ENCODE measurements around the gene NBAS.

DNA sequence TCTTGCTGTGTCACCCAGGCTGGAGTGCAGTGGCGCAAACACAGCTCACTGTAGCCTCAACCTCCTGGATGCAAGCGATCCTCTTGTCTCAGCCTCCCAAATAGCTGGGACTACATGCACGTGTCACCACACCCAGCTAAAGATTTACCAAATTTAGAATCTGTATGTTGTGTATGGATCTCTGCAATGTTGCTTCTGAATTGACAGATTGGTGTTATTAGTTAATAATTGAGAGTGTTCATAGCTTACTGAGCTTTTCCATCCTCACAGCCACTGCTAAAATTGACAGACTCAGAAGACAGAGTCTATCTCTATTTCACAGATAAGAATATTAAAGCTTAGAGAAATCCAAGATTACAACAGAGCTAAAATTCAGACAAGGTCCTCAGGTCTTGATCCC is 4.3 kb upstream of the NBAS start:
- TF ChIP-seq CTCF (IDR thresholded peaks at IDR 0.05; ENCODE audit: insufficient read depth, low read length, poor library complexity, severe bottlenecking) (no peak), EZH2phosphoT487 (conservative IDR thresholded peaks at IDR 0.05; ENCODE audit: low read length) (no peak)

Data from SU-DHL-6 (cell line).